ENCODE results near the gene COMTD1. TPM values are rescaled to one million over a fixed set of nuclear protein-coding genes. Genes with fewer than 3 reads are reported as not detected.

The COMTD1 gene
- total RNA-seq, 1 donor, result 13.4 TPM

GRCh38 chr10:75211007-75211691 is 24.6 kb downstream of the COMTD1 start:
- H4K20me1 ChIP-seq (ENCODE audit: insufficient read depth, low read length), result peaks cover 13% of the 10 kb centered on the region
- peaks cover 51% of the 10 kb centered on the region for H3K79me2 ChIP-seq (ENCODE audit: insufficient read depth, low read length)
- H3K27me3 ChIP-seq (ENCODE audit: insufficient read depth, low read length), result no peaks in the 10 kb centered on the region
- H3K27ac ChIP-seq (ENCODE audit: low read depth, low read length), result peak overlapping the region; percentile 100
- peaks cover 31% of the 10 kb centered on the region for H3K4me1 ChIP-seq (ENCODE audit: insufficient read depth, low read length)
- H3K9me3 ChIP-seq (ENCODE audit: low read depth, low read length), result no peaks in the 10 kb centered on the region
- H3K36me3 ChIP-seq (ENCODE audit: insufficient read depth, low read length), result peaks cover 35% of the 10 kb centered on the region
- peak overlapping the region; percentile 100 for H3K4me2 ChIP-seq (ENCODE audit: insufficient read depth, low read length)
- TF ChIP-seq, protein P1, sequence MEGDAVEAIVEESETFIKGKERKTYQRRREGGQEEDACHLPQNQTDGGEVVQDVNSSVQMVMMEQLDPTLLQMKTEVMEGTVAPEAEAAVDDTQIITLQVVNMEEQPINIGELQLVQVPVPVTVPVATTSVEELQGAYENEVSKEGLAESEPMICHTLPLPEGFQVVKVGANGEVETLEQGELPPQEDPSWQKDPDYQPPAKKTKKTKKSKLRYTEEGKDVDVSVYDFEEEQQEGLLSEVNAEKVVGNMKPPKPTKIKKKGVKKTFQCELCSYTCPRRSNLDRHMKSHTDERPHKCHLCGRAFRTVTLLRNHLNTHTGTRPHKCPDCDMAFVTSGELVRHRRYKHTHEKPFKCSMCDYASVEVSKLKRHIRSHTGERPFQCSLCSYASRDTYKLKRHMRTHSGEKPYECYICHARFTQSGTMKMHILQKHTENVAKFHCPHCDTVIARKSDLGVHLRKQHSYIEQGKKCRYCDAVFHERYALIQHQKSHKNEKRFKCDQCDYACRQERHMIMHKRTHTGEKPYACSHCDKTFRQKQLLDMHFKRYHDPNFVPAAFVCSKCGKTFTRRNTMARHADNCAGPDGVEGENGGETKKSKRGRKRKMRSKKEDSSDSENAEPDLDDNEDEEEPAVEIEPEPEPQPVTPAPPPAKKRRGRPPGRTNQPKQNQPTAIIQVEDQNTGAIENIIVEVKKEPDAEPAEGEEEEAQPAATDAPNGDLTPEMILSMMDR (IDR thresholded peaks at IDR 0.05; ENCODE audit: extremely low read depth, low read depth, low read length), result no peak
- H3K4me3 ChIP-seq (ENCODE audit: insufficient read depth, low read length), result peak overlapping the region; percentile 99
- H2AFZ ChIP-seq (ENCODE audit: low read length), result peak overlapping the region; percentile 84
- peak; percentile 86 for DNase-seq (ENCODE audit: insufficient read length, low spot score, missing footprints)

DNA sequence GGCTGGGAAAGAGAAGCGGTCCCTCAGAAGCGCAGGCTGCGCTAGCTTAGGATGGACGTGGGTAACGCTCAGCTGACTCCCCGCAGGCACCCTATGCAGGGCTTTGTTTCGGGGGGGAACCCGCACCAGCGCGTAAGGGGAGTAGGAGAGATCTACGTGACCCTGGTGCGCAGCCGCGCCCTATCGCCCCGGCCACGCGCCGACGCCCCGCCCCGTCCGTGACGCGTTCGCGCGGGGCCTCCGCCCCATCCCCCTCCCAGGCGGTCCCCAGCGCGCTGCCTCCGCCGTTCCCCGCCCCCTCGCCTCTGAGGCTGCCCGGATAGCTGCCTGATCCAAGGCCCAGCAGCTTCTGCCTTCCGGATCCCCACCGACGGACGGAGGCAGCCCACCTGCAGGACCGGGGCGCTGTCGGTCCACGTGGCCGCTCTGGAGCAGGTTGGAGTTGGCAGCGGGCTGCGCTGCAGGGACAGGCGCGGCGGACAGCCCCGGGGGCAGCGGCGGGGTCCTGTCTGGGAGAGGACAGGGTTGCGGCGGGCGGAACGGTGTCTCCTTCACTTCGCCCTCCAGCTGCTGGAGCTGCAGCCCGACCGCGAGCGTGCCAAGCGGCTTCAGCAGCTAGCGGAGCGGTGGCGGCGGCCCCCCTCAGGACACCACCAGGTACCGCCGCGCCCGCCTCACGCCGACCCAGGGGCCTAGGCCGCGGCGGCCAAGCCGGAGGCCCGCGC is 25.3 kb downstream of the COMTD1 start, which contains the start of gene VDAC2:
Gene VDAC2, plus strand, starts transcription at position 515 of the 725 bp plus-strand sequence. CDS start 363 bp downstream, outside the sequence.
- H3K4me3 ChIP-seq (ENCODE audit: insufficient read depth, low read length), result peak within 1 kb of the TSS; percentile 99
- peak within 1 kb of the TSS; percentile 99 for H2AFZ ChIP-seq (ENCODE audit: low read length)
- DNase-seq (ENCODE audit: insufficient read length, low spot score, missing footprints), result peak; percentile 98
- peaks cover 30% of the 10 kb centered on the region for H3K36me3 ChIP-seq (ENCODE audit: insufficient read depth, low read length)
- H3K79me2 ChIP-seq (ENCODE audit: insufficient read depth, low read length), result peaks cover 44% of the 10 kb centered on the region
- H3K4me2 ChIP-seq (ENCODE audit: insufficient read depth, low read length), result peak within 1 kb of the TSS; percentile 100
- peaks cover 27% of the 10 kb centered on the region for H3K4me1 ChIP-seq (ENCODE audit: insufficient read depth, low read length)
- peak within 1 kb of the TSS; percentile 100 for H3K27ac ChIP-seq (ENCODE audit: low read depth, low read length)
- no peaks in the 10 kb centered on the region for H3K27me3 ChIP-seq (ENCODE audit: insufficient read depth, low read length)
- no peaks in the 10 kb centered on the region for H3K9me3 ChIP-seq (ENCODE audit: low read depth, low read length)
- H4K20me1 ChIP-seq (ENCODE audit: insufficient read depth, low read length), result peaks cover 11% of the 10 kb centered on the region
- TF ChIP-seq, protein P1 (IDR thresholded peaks at IDR 0.05; ENCODE audit: extremely low read depth, low read depth, low read length), result no peak

DNA sequence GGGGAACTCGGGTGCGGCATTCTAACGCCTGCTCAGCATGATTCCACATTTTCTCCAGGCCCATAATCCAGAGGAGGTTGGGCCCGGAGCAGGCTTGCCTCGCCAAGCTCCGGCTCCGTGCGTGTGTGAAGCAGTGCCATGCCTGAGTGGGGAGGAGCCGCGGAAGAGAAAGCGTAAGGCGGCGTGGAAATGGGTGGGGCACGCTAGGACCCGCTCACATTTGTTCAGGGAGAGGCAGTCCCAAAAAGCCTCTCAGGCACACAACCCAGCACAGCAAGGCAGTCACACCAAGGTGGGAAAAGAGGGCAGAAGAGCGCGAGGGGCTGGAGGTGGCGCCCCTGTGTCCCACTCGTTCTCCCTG is 25.9 kb downstream of the COMTD1 start:
- H3K79me2 ChIP-seq (ENCODE audit: insufficient read depth, low read length), result peaks cover 42% of the 10 kb centered on the region
- peak overlapping the region; percentile 99 for H3K4me3 ChIP-seq (ENCODE audit: insufficient read depth, low read length)
- peaks cover 11% of the 10 kb centered on the region for H4K20me1 ChIP-seq (ENCODE audit: insufficient read depth, low read length)
- peak overlapping the region; percentile 100 for H3K27ac ChIP-seq (ENCODE audit: low read depth, low read length)
- peak overlapping the region; percentile 99 for H2AFZ ChIP-seq (ENCODE audit: low read length)
- no peaks in the 10 kb centered on the region for H3K27me3 ChIP-seq (ENCODE audit: insufficient read depth, low read length)
- TF ChIP-seq, protein P1 (IDR thresholded peaks at IDR 0.05; ENCODE audit: extremely low read depth, low read depth, low read length), result no peak
- peak; percentile 92 for DNase-seq (ENCODE audit: insufficient read length, low spot score, missing footprints)
- peak overlapping the region; percentile 100 for H3K4me2 ChIP-seq (ENCODE audit: insufficient read depth, low read length)
- no peaks in the 10 kb centered on the region for H3K9me3 ChIP-seq (ENCODE audit: low read depth, low read length)
- peaks cover 28% of the 10 kb centered on the region for H3K36me3 ChIP-seq (ENCODE audit: insufficient read depth, low read length)
- peaks cover 26% of the 10 kb centered on the region for H3K4me1 ChIP-seq (ENCODE audit: insufficient read depth, low read length)

Data from osteoblast (primary cell).